Liver (tissue), 9 donors: ENCODE results near the gene ITIH1. TPM values are rescaled to one million over a fixed set of nuclear protein-coding genes. Genes with fewer than 3 reads are reported as not detected.

Experiments
- DNase-seq: peaks from one replicate; pipeline ENCODE4 v3.0.0-alpha.2; 2017; ENCODE audit warnings: low spot score
- H3K27ac ChIP-seq, 2 donors: one replicate each; pipeline ENCODE4 v1.7.0; 2013; ENCODE audit warnings: inconsistent platforms in 2 of 2, low read length in 2 of 2, control low read depth in 1 of 2, low read depth in 1 of 2, mild to moderate bottlenecking in 1 of 2
- H3K27me3 ChIP-seq, 4 donors: one replicate each; pipeline versions ENCODE4 v1.6.1 to v1.7.0; 2013; ENCODE audit warnings: low read length in 3 of 4, inconsistent platforms in 1 of 4, mild to moderate bottlenecking in 1 of 4, moderate library complexity in 1 of 4; ENCODE audit not compliant: control insufficient read depth in 4 of 4, insufficient read depth in 4 of 4
- H3K36me3 ChIP-seq, 4 donors: one replicate each; pipeline versions ENCODE4 v1.6.1 to v1.7.0; 2013; ENCODE audit warnings: low read length in 3 of 4, mild to moderate bottlenecking in 3 of 4, low read depth in 1 of 4, moderate library complexity in 1 of 4; ENCODE audit not compliant: control insufficient read depth in 4 of 4, insufficient read depth in 3 of 4
- H3K4me1 ChIP-seq, 4 donors: one replicate each; pipeline versions ENCODE4 v1.6.1 to v1.7.0; 2013; ENCODE audit warnings: low read length in 3 of 4, mild to moderate bottlenecking in 3 of 4, moderate library complexity in 1 of 4; ENCODE audit not compliant: control insufficient read depth in 4 of 4, insufficient read depth in 4 of 4
- H3K4me3 ChIP-seq, 3 donors: one replicate each; pipeline versions ENCODE4 v1.6.1 to v1.7.0; 2013; ENCODE audit warnings: low read length in 3 of 3, control low read depth in 1 of 3, low read depth in 1 of 3, mild to moderate bottlenecking in 1 of 3
- H3K9ac ChIP-seq, 2 donors: one replicate each; pipeline ENCODE4 v1.7.0; 2013; ENCODE audit warnings: low read length in 2 of 2, mild to moderate bottlenecking in 2 of 2, moderate library complexity in 2 of 2, control low read depth in 1 of 2, low read depth in 1 of 2
- H3K9me3 ChIP-seq, 4 donors: one replicate each; pipeline versions ENCODE4 v1.6.1 to v1.7.0; 2013; ENCODE audit warnings: low read length in 3 of 4; ENCODE audit not compliant: control insufficient read depth in 4 of 4
- CTCF ChIP-seq: fragments of 150-350 bp; IDR thresholded peaks from 2 replicates; pipeline ENCODE4 v1.5.1; 2017; ENCODE audit warnings: improper control_type of control experiment, low read depth, low read length; ENCODE audit not compliant: missing input control
- EGR1 ChIP-seq, 2 donors: IDR thresholded peaks; 2 replicates each; pipeline ENCODE4 v1.6.1; 2016 to 2018; ENCODE audit warnings: antibody characterized with exemption in 2 of 2, low read depth in 2 of 2
- FOXA1 ChIP-seq: IDR thresholded peaks from 2 replicates; pipeline ENCODE4 v1.6.1; 2016; ENCODE audit warnings: antibody characterized with exemption
- HNF4A ChIP-seq, 2 donors: conservative IDR thresholded peaks; 2 replicates each; pipeline ENCODE4 v1.6.1; 2016; ENCODE audit warnings: antibody characterized with exemption in 2 of 2, mild to moderate bottlenecking in 2 of 2
- HNF4G ChIP-seq: IDR thresholded peaks from 2 replicates; pipeline ENCODE4 v1.6.1; 2016; ENCODE audit warnings: antibody characterized with exemption
- JUND ChIP-seq, 2 donors: IDR thresholded peaks; 2 replicates each; pipeline ENCODE4 v1.6.1; 2016; ENCODE audit warnings: antibody characterized with exemption in 2 of 2
- MAX ChIP-seq: IDR thresholded peaks from 2 replicates; pipeline ENCODE4 v1.6.1; 2016; ENCODE audit warnings: antibody characterized with exemption
- RAD21 ChIP-seq, 2 donors: IDR thresholded peaks; 2 replicates each; pipeline ENCODE4 v1.6.1; 2016; ENCODE audit warnings: antibody characterized with exemption in 2 of 2, mild to moderate bottlenecking in 2 of 2
- REST ChIP-seq: IDR thresholded peaks from 2 replicates; pipeline ENCODE4 v1.6.1; 2016; ENCODE audit warnings: antibody characterized with exemption, mild to moderate bottlenecking
- RXRA ChIP-seq, 2 donors: IDR thresholded peaks; 2 replicates each; pipeline ENCODE4 v1.6.1; 2017 to 2018; ENCODE audit warnings: antibody characterized with exemption in 2 of 2, mild to moderate bottlenecking in 1 of 2
- SP1 ChIP-seq: IDR thresholded peaks from 2 replicates; pipeline ENCODE4 v1.6.1; 2018; ENCODE audit warnings: antibody characterized with exemption, mild to moderate bottlenecking
- TAF1 ChIP-seq: conservative IDR thresholded peaks from 2 replicates; pipeline ENCODE4 v1.6.1; 2016; ENCODE audit warnings: antibody characterized with exemption, mild to moderate bottlenecking
- ZBTB33 ChIP-seq: IDR thresholded peaks from 2 replicates; pipeline ENCODE4 v1.6.1; 2016; ENCODE audit warnings: antibody characterized with exemption
- WGBS: extraction: QIAGEN DNeasy Blood & Tissue Kit; methylation state at CpG from one replicate; pipeline ENCODE4 v1.1.7; 2013; 5-methylcytosine and 5-hydroxymethylcytosine counted together
- polyA plus RNA-seq, 2 donors: library from polyadenylated mRNA; stranded (reverse) in 1 of 2; unstranded in 1 of 2; fragments of 200-250 nt in 1 of 2; fragments of >200 nt in 1 of 2; fragmentation: Nextera tagmentation in 1 of 2; extraction: Ambion mirVana in 1 of 2; gene quantifications; one replicate each; pipeline versions ENCODE4 v1.2.1 to v1.2.3, GENCODE V29; 2013 to 2015
- total RNA-seq, 2 donors: library from RNA; depleted of rRNA; stranded (reverse); fragments of >200 nt; gene quantifications; one replicate each; pipeline ENCODE4 v1.2.3, GENCODE V29; 2014
- TF ChIP-seq, protein P1 (sequence below): IDR thresholded peaks from 2 replicates; pipeline ENCODE4 v1.6.1; 2016; ENCODE audit warnings: antibody characterized with exemption
- donor health status: healthy.
- donor health status: healthy.
- donor health status: healthy.
- donor health status: healthy.
- donor health status: healthy.

Gene ITIH1
- total and polyA plus RNA-seq, 4 donors: 1,022 to 1,400 (median 1,242) TPM

GRCh38 chr3:52796411-52796810, 19.0 kb downstream of the ITIH1 start:
- H3K9me3 ChIP-seq: no peaks in the 10 kb centered on the region
- peak overlapping the region; percentile 50 to 68 (median 52) for H3K4me3 ChIP-seq
- H3K27me3 ChIP-seq: no peaks in the 10 kb centered on the region
- peaks cover 29 to 79% (median 68%) of the 10 kb centered on the region in 4 donors for H3K4me1 ChIP-seq
- 92% methylated on average over 9 of the region's 9 CpGs for WGBS
- H3K9ac ChIP-seq: no peak overlapping the region
- TF ChIP-seq HNF4G: no peak
- TF ChIP-seq JUND (IDR thresholded peaks at IDR 0.05): no peak
- no peak for TF ChIP-seq TAF1
- TF ChIP-seq RXRA (IDR thresholded peaks at IDR 0.05): no peak
- no peak for TF ChIP-seq REST
- TF ChIP-seq, protein P1, sequence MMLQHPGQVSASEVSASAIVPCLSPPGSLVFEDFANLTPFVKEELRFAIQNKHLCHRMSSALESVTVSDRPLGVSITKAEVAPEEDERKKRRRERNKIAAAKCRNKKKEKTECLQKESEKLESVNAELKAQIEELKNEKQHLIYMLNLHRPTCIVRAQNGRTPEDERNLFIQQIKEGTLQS: no peak
- no peak for TF ChIP-seq FOXA1
- no peak for TF ChIP-seq HNF4A (conservative IDR thresholded peaks at IDR 0.05)
- TF ChIP-seq RAD21 (IDR thresholded peaks at IDR 0.05): no peak
- no peak for DNase-seq
- H3K36me3 ChIP-seq: peaks cover 10 to 51% (median 42%) of the 10 kb centered on the region in 4 donors
- H3K27ac ChIP-seq: peak overlapping the region; percentile 77 to 97

DNA sequence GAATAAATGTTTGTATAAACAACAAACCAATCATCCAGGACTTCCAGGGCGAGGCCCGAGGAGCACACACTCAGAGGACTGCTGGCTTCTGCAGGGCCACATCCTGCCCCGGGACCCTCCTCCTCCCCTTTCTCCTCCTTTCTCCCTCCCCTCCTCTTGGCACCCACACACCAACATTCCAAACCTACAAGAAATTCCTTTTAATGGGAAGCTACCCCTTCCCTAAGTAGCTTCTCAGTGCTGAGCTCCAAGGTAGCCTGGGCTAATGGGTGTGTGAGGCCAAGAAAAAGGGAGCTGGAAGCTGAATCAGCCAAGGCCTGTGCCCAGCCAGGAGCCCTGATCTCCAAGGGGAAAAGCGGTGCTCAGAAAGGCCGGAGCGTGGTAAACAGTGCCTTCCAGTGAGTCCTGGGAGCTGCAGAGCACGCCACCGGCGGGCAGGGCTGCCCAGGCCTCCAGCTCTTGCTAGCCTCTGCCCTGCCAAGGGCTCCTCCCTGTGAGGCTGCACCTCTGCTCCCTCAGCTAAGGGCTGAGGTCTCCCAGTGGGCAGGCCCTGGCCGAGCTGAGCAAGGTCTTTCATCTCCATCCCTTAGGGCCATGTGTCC, 21.1 kb downstream of the ITIH1 start:
- Histone ChIP-seq H3K27ac (peak overlapping the region; percentile 29), H3K36me3 (peaks cover 17 to 63% (median 52%) of the 10 kb centered on the region in 4 donors), H3K4me3 (no peak overlapping the region), H3K9ac (no peak overlapping the region), H3K4me1 (peaks cover 23 to 58% (median 49%) of the 10 kb centered on the region in 4 donors), H3K27me3 (no peaks in the 10 kb centered on the region), H3K9me3 (no peaks in the 10 kb centered on the region)
- 87% methylated on average over 10 of the region's 10 CpGs for WGBS
- no peak for DNase-seq
- TF ChIP-seq RXRA (IDR thresholded peaks at IDR 0.05) (no peak), MAX (no peak), ZBTB33 (no peak), CTCF (no peak), TAF1 (no peak), HNF4G (no peak), EGR1 (IDR thresholded peaks at IDR 0.05; ENCODE audit: low read depth in 2 of 2) (no peak), JUND (IDR thresholded peaks at IDR 0.05) (no peak), HNF4A (conservative IDR thresholded peaks at IDR 0.05) (no peak), SP1 (no peak)
